ENCODE results near the gene ACCS.

Gene ACCS

DNA sequence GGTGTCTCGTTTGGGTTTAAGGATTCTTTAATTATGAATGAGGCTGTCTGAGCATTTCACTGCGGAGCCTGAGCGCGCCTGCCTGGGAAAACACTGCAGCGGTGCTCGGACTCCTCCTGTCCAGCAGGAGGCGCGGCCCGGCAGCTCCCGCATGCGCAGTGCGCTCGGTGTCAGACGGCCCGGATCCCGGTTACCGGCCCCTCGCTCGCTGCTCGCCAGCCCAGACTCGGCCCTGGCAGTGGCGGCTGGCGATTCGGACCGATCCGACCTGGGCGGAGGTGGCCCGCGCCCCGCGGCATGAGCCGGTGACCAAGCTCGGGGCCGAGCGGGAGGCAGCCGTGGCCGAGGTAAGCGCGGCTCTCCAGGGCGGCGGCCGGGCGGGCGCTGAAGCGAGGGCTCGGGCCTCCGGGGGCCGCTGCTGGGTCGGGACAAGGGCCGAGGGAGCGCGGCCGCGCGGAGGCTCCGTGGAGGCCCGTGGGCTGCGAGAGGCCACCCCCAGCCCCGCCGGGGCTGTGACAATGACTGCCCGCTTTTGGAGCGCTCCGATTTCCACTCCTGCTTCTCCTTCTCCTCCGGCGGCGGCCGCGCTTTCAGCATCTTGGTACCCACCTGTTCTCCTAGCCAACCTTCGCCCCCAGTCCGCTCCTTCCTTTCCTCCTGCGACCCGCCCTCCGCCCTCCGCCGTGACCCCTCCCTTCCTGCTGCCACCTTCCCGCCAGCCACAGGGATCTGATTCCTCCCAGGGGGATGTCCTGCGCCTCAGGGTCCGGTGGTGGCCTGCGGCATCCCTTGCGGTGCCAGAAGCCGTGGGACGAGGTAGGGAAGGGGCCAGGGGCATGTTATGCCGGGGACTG, 29.7 kb downstream of the ACCS start, which contains the start of gene EXT2:
Gene EXT2 (plus strand): TSS at position 173 of the 854 bp plus-strand sequence. CDS start 12,035 bp downstream, outside the sequence.
- DNase-seq: peak; percentile 93

DNA sequence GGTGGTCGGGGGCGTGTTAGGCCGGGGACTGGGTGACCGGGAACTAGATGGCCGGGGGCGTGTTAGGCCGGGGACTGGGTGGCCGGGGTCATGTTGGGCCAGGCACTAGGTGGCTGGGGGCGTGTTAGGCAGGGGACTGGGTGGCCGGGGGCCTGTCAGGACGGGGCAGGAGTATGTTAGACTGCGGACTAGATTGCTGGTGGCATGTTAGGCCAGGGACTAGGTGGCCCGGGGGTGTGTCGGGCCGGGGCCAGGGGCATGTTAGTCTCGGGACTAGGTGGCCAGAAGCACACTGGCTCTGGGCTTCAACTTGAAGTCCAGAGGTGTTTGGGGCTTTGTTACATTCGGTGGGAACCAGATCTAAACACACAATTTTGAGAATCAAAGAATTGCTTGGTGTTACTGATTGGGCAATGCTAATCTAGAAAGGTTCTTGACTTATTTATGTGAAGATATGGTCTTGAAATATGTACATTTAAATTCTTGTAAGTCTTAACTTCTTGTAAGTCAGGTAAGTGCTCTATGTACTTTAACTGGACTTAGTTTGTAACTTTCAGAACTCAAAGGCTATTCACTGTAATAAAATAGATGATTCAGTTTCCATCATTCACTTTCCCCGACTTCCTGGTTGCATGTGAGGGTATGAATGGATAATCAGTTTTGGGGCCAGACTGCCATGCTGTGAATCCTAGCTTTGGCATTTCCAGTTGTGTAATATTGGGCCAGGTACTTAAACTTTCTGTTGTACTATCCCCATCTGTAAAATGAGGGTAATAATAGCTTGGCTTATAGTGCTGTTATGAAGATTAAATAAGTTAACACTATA, 30.5 kb downstream of the ACCS start:
- DNase-seq: no peak

DNA sequence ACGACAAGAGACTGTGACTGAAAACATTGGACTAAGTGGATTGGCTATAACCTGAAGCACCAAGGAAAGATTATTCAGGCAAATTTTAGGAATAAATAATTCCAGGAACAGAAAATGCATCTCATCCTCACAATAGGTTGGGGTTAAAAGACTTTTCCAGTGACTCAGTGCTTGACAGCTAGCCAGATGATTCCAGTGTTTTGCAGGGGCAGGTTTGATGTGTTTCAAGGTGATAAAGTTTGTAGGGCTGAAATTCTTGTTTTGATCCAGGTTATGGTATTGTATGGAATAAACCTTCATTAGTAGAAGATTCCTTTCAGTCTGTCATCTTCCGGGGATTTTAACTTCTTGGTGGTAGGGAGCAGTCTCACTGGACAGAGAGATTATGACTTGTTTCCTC, 31.8 kb downstream of the ACCS start:
- no peak for DNase-seq

DNA sequence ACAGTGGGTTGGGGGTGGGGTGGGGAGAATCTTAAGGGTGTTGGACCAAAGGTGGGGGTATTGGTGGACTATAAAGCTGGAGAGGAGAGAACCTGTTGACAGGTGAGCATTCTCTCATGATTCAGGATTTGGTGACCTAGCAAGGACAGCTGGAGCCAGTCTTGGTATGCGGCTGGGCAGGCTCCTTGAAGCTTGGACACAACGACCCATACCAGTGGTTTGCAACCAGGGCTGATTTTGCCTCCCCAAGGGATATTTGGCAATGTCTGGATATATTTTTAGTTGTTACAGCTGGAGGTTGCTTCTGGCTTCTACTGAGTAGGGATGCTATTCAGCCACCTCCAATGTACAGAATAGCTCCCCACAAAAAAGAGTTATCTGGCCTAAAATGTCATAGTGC, 35.0 kb downstream of the ACCS start:
- DNase-seq: no peak

DNA sequence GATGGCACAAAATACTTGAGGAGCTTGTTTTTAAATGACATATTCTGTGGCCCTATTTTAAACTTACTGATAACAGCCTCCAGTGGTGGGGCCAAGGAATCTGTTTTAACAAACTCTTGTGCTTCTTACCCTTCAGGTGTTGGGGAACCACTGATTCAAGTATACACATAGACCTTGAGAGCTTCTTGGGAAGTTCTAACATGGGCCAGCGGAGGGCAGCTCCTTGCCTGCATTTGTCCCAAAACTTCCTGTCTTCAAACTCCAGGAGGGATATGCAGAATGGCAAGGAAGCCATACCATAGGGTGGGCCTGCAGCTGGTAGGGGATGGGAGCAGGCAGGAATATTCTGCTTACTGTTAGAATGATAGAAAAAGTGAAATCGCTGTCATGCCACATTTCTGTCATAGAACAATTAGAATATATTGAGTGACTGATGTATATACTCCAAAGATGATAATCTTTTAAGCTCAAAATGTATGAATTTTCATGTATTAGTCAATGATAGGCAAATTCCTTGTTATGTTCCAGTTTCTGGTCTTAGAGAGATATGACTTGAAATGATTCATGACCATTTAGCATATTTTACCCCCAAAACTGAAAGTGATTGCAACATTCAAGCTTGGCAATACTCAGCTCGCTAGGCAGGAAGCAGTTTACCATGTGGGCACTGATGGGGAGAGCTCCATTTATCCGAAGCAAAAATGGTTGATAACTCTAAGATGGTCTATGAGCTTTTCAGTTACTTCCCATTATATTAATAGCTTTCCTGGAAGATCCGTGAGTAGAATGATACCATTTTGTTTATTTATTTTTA, 38.6 kb downstream of the ACCS start:
- no peak for DNase-seq

DNA sequence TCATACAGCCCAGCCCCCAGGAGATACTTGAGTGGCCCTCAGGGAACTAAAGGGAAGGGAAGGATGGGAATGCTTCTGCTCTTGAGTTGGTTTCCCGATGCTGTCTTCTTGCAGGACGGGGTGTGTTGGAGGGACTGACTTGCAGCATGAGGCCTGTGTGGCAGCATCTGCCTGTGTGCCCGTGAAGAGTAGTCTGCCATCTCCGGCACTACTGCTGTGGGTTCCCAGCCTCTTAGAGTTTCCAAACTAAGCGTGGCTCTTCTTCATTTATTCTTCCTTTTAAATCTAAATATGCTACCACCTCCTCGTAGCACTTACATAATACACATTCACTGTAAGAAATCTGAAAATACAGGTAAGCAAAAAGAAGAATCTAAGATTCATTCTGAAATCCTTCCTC, 42.2 kb downstream of the ACCS start:
- no peak for DNase-seq

DNA sequence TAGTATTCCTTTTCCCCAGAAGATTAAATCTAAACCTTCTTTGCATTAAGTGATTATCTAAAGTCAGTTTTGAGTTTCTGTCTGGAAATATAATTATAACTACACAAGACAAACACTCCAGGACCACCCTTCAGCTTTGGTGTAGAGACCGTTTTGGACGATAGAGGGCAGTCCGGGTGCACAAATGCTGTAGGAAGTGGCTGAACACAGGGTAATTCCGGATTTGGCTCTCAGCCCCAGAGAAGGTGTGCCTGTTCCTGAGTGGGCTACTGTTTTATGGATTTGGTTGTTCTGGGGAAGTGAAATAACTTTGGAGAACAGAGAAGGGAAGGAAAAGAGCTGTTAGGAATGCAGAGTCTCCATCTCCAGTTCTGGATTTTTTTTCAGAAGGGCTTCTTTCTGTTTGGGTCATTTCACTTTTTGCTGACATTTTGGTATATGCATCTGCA, 44.2 kb downstream of the ACCS start:
- DNase-seq: peak; percentile 79

DNA sequence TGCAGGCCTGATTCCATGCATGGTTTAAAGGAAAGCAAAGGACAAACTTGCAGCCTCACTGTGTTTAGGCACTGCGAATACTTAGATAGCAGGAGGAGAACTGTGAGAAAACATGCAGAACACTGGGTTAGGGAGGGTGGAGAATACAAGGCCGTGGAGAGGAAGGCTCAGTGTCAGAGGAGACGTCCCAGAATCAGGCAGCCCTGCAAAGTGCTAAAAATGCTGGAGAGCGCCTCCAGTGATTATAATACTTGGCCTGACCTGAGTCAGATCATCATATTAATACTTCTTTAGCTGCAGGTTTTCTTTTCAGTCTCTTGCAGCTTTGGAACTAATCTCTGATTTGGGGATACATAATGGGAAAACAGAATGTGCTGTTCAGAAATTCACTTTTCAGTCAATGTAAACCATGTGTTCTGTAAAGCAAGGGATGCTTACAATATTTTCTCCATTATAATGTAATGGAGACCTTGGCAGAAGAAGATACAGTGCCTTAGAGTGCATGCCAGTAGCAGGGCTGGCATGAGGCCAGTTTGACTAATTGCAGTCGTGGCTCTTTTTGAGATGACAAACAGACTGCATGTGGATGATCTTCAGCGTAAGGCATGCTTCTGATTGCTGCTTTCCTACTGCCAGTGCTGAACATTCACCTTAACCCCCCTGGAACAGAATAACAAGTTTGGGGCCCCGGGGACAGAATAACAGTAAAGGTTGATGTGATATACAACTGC, 46.2 kb downstream of the ACCS start:
- DNase-seq: no peak

DNA sequence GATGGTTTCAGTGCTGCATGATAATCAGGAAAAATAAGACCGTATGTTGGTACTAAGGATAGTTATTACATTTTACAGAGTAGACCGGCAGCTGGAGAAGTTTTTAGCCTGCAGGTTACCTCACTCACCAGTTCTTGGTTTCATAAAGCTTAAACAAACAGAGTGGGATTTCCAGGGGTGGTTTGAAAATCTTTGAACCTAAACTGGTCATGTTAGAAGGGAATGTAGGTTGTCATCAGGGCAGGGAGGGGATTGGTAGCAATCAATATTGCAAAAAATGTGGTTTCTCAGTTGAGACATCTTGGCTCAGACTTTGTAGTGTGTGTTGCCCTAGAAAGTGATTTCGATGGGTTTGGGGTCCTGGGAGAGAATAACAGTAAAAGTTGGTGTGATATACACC, 46.9 kb downstream of the ACCS start:
- no peak for DNase-seq

DNA sequence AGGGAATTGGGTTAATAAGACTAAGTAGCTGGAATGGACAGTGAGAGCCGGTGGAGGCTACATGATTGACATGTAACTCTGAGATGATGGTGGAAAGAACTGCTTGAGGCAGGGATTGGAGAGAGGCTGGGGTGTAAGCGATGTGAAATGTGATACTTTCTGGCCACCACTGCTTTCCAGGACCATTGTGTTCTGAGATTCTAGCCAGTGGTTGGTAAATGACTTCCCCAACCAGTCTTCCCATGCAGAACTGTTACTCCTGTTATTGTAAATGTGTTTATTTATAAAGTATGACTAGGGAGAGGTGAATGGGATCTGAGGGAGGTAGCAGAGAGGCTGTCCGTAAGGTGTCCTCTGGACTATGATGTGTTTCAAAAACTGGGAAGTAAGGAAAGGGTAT, 47.5 kb downstream of the ACCS start:
- DNase-seq: no peak

DNA sequence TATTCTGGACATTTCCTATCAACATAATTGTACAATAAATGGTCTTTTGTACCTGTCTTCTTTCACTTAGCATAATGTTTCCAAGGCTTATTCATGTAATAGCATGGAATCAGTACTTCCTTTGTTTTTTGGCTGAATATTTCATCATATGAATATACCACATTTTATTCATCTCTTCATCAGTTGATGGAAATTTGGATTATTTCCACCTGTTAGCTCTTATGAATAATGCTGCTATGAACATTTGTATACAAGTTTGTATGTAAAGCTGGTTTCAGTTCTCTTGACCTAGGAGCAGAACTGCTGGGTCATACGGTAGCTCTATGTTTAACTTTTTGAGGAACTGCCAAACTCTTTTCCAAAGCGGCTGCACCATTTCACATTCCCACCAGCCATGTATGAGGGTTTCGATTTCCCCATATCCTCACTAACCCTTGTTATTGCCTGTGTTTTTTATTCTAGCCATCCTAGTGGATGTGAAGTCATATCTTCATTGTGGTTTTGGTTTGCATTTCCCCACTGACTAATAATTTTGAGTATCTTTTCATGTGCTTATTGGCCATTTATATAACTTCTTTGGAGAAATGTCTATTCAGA, 50.3 kb downstream of the ACCS start:
- DNase-seq: no peak

DNA sequence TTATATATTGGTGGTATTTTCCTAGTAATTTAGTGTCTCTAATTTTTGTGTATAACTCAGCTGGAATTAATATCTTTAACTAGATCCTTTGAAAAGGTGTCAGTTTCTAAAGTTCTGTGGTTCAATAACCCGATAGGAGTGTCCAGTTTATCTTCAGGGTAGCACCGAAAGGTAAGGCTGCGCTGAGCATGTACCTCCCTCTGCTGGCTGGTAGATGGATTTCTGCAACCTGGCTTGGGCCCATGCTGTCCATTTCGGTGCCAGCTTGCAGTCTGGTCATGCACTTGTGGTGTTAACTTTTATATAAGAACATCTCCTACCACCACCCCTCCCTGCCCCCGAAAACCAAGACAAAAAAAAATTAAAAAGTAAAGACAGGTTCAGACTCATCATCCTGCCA, 54.1 kb downstream of the ACCS start:
- DNase-seq: no peak

DNA sequence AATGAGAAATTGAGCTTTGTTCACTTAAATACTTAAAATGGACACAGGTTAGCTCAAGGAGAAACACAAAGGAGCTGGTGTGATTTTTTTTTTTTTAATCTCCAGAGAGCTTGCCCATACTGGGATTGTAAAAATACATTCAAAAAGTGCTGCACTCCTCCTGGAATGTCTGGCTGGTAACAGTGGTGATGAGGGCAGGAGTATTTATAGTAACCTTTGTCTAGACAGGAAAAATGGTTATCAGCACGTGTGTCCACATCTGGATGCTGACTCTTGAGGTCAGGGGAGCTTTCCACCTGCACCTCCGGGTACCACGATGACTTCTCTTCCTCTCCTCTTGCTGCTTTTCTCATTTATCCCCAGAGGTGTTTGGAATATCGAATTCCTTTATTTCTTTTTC, 59.5 kb downstream of the ACCS start:
- DNase-seq: no peak

DNA sequence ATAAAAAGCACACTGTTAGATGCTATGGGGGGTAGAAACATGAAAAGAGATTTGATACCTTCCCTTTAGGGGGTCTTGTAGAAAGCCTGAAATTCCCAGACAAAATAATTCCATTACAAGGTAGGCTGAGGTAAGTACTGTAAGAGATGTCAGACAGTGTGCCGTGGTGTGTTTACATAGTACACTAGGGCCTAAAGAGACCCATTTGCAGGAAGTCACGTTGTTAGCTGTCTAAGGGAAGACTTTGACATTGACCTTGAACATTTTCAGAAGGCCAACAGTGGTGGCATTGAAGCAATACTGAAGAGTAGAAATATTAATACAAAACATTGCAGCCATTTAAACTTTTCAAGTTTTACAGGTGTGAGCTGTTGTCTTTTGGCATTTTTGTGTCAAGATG, 60.2 kb downstream of the ACCS start:
- DNase-seq: no peak

DNA sequence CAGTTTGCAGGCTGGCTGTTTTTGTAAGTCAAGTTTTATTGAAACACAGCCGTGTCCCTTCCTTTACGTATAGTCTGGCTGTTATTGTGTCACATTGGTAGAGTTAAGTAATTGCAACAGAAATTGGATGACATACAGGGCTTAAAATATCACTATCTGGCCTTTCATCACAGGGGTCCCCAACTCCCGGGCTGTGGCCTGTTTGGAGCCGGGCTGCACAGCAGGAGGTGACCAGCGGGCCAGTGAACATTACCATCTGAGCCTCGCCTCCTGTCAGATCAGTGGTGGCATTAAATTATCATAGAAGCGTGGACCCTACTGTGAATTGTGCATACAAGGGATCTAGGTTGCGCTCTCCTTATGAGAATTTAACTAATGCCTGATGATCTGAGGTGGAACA, 61.1 kb downstream of the ACCS start:
- no peak for DNase-seq

DNA sequence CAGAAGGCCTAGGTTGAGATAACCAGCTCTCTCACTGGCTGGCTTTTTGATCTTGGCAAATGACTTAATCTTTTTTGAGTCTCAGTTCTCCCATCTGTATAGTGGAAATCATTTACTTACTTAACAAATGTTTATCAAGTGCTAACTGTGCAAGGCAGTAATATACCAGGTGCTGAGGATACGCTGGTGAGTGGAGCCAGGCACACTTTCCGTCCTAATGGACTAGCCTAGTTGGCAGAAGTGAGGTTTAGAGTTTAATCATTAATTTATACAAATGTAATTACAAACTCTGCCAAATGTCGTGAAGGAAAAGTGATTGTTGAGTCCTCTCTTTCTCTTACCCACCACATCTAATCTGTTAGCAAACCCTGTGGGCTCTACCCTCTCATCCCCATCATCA, 62.7 kb downstream of the ACCS start:
- no peak for DNase-seq

DNA sequence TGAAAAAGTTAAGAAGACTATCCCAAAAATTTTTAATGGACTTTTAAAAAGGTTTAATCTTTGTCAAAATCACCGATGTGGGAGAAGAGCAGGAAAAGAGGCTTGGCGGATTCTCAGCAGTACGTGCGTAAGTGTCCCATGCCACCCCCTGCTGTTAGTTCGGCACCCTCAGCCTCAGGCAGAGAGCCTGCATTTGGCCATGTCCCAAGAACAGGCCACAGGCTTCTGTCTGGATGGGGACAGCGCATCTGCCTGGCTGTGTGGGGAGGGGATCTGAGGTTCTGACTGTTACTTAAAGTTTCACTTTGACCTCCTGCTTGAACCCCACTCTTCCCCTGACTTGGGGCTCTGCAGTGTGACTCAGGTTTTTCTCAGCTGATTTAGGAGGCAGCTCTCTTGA, 64.7 kb downstream of the ACCS start:
- no peak for DNase-seq

DNA sequence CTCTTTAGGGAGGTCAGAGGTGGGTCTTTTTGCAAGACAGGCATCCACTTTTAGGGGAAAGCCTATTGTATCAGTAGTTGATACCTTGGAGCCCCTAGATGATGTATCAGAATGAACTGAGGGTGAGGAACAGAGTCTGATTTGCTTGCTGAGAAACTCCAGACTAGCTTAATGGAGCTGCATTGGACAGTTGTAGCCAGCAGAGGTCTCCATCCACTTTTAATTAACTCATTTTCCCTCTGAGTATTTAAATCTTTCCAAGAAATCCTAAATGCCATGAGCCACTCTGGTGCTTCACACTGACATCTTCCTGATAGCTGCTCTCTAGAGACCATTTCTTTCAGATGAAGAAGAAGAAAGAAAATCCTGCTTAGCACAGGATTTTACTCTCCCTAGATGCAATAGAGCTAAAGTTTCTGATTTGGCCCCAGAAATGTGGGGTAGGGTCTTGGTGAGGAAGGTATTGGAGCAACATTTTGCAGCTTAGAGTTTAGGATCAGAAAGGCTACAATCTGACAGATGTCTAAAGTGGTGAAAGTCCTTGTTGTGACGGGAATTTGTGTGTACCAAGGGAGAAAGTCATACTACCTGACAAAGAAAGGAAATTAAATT, 67.4 kb downstream of the ACCS start:
- no peak for DNase-seq
